Stimulated activated CD4-positive, alpha-beta T cell treated with anti-CD3 and anti-CD28 coated beads, Interleukin-4, amount 100 ng/mL, for 24 hours (primary cell): ENCODE data around the gene GAB2.

Experiments
- DNase-seq: peaks from one replicate; pipeline ENCODE4 v3.0.0-alpha.2; 2020

GAB2 gene

DNA sequence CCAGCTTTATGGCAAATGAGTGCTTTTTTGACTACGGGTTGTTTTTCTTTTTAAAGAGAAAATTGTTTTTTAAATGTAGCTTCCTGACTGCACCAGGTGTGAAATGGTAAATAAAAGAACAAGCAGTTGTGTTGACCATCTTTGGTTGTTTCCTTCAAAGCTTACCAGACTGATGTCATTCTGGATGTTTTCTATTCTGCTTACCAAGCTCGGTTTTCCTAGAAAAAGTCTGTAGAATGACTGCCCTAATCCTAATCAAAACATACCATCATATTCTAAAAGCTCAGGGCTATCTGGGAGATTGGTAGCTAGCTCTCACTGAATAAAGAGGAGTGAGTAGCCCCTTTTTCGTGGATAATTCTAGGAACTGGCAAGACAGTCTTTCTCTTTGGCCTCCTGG is 77.7 kb downstream of the GAB2 start:
- no peak for DNase-seq

DNA sequence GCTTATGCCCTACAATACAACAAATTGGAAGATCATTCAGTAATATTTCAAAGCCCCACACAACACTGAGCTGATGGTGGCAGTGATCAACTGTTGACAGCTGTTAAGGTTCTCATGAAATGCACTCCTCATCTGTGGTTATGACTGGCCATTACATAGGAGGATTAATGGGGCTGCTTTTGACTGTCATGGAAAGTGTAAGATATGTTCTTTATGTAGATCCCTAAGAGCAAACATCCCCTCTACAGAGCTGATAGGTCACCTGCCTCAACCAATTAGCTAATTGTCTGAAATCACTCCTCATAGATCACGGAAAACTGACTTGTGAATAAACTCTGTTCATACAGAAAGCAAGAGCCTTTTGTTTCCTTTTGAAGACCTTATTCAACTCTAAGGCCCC is 78.1 kb downstream of the GAB2 start:
- DNase-seq, result no peak

DNA sequence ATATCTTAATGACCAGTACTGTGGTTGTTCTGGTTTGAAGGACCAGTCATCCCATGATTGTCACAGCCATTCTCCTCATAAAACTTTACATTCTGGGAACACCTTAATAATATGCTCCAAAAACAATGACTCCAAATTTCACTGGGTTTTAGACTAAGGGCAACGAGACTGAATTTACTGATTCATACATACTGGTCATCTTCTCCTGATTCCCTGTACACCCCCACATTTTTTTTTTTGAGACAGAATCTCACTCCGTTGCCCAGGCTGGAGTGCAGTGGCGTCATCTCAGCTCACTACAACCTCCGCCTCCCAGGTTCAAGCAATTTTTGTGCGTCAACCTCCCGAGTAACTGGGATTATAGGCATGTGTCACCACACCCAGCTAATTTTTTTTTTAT is 78.9 kb downstream of the GAB2 start:
- no peak for DNase-seq

DNA sequence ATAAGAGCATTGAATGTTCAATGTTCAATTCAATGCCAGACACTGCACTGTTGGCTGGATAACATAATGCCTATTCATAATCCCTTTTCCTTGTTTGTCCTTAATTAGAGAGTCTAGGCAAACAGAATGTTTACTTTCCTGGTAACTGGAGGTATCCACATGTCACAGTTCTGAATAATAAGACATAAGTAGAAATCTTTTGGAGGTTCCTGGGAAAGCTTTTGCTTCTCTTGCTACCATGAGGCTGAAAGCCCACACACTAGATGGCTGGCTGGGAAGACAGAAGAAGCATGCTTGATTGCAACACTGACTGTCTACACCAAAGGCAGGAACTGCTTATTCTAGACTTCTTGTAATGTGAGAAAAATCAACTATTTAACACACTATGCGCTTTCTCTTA is 79.5 kb downstream of the GAB2 start:
- no peak for DNase-seq

DNA sequence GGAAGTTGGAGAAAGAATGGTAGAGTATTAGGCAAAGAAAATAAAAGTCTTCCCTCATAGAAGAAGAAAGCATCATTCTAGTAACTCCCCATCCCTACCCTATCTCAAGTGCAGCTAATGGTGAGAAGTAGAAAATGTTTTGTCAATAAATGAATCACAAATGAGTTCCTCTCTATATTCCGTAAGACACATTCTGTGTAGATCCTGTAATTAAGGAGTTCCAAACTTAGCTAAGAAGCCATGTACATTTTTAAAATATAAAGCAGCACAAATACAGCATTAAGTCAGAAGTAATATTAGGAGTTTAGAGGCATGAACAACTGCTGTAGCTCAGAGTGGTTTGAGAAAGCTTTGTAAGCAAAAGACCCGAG is 80.1 kb downstream of the GAB2 start:
- no peak for DNase-seq

DNA sequence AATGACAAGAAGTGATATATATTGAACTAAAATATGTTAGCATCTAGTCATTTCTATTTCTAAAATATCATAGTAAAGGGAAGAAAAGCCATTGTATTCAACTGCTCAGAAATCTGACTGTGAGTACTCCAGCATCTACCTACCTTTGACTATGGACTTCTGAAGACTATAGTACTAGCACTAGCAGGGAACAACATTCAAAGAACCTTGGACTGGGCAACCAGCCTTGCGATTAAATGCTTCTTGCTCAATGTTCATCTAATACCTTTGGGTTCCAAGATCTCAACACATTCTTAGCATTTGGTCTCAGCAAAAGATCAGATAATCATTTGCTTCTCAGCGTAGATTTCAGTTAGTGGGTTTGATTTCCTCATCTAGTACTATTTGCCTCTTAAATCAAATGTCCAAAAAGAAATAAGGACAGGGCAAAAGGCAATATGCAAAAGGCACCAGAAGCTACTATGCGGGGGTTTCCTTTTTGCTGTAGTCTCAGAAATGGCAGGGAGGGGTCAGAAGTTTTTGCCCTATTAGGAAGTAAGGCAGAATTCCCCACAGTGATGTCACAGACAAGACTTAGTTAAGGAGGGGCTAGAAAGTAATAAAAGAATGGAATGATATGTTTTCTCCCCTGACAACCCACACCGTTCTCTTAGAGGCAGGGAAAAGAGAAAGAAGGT is 80.6 kb downstream of the GAB2 start:
- DNase-seq, result no peak

DNA sequence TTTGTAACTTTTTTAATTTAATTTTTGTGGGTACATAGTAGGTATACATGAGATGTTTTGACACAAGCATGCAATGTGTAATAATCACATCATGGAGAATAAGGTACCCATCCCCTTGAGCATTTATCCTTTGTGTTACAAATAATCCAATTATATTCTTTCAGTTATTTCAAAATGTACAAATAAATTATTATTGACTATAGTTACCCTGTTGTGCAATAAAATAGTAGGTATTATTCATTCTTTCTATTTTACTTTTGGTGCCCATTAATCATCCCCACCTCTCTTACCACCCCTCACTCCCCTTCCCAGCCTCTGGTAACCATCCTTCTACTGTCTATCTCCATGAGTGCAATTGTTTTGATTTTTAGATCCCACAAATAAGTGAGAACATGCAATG is 83.5 kb downstream of the GAB2 start:
- no peak for DNase-seq

DNA sequence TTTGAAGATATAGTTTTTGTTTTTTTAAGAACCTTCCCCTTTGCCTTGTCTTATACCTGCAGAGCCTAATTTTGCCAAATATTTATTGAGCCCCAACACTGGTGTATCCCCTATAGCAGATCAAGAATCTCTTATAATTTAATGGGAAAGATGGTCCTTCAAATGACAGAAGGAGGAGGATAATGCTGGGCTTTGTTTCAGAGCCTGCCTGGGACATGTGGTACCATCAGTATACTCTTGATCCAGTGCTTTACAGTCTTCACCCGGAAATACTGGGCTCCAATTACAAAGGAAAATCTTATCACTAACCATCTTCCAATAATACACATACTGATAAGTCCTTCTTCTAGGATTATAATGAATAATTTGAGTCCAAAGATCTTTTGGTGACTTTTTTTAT is 84.7 kb downstream of the GAB2 start:
- DNase-seq, result no peak

DNA sequence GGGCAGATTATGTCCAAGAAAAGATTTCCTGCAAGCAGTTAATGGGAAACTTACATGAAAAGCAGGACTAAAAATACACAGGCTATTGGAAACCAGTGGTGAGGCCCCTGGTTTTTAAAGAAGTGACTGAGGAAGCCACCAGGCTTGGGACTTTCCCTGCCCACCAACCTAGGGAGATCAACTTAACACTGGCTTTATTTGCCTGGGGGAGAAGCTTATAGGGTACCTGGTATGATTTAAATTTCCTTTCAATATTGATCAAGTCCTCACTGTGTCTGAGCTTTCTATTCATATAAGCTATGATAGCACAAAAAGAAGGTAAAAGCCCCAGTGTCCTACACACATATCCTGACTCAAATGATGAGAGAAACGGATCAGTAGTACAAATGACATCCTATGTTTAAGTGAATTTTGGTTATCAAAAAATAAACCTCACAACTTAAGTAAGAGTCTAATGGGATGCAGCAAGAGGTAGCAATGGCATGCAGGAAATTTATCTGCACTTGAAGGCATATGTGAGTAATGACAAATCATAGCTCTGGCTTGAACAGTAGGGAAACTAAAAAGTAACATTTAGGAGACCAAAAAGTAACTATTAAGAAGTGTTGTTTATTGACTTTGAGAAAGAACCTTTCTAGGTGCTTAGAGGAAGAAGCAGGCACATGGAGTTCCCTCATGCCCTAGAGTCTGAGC is 85.3 kb downstream of the GAB2 start:
- DNase-seq, result no peak

DNA sequence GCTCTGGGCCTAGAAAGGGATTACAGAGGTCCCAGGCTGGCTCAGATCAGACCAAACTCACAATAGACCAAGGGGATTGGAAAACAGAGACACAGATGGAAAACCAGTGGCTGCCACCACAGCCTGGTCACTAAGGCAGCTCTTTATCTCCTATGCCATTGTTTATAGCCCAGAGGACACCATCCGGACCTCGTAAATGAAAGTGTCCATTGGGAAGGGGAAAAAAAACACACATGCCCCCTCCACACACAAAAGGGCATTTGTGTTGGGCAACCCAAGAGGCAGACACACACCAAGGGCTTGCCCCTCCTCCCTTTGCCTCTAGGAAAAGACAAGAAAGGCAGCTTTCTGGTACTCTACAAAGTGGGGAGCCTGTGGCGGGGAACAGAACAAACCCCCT is 85.9 kb downstream of the GAB2 start:
- DNase-seq, result no peak

DNA sequence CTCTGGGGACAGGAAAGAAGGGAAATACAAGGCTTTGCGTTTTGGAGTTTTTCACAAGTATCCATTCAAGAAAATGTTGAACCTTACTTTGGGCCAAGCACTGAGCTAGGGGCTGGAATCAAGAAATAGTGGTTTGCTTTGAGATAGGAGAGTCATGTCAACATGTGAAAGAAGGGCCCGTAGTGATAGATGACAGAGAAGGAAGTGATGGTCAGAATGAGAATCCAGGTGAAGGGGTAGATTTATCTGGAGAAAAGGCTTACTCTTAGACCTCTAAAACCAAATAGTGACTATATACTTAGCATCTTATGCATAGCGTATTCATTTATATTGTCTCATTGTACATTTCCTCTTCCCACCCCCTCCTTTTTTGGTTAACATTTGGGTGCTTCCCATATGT is 87.3 kb downstream of the GAB2 start:
- no peak for DNase-seq

DNA sequence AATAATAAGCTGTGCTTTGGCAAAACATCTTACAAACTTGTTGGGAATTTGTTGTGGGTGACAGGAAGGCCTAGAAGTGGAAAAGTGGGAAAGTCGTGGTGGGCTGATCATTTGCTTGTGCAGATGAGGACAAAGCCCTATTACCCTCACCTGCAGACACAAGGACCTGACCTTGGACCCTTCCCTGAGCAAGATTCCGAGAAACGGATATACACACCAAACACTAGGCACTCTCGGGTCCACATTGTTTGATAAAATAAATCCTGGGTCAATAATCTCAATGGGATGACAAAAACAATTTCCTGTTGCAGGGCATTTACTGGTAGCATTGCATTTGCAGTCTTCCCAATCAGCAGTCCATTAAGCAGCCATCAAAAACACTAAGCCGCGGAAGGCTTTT is 89.7 kb downstream of the GAB2 start:
- DNase-seq, result no peak

DNA sequence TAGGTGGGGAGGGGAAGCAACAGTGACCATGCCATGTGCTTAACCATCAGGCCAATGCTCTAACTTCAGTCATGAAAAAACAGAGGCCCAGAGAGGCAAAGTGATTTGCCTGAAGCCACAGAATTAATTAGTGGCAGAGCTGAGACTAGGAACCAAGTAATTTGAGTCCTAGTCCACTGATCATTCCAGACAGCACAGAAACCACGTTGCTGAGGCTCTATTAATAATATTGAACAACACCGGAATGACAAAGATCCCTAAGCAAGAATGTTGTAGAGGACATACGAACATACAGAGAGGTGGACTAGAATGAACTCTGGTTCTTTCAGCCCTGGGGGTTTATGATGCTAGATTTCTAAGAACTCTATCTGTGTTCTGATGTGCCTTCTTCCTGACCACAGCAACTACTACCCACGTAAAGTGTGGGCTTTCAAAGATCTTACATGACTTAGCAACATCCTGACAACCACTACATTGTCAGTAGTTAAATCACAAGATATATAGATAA is 92.3 kb downstream of the GAB2 start:
- no peak for DNase-seq

DNA sequence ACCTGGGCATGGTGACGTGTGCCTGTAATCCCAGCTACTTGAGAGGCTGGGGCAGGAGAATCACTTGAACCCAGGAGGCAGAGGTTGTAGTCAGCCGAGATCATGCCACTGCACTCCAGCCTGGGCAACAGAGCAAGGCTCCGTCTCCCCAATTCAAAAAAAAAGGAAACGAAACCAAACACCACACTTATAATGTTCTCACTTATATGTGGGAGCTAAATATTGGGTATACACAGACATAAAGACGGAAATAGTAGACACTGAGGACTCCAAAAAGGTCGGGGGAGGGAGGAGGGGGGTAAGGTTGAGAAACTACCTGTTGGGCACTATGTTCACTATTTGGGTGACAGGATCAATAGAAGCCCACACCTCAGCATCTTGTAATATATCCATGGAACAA is 94.3 kb downstream of the GAB2 start:
- DNase-seq, result no peak

DNA sequence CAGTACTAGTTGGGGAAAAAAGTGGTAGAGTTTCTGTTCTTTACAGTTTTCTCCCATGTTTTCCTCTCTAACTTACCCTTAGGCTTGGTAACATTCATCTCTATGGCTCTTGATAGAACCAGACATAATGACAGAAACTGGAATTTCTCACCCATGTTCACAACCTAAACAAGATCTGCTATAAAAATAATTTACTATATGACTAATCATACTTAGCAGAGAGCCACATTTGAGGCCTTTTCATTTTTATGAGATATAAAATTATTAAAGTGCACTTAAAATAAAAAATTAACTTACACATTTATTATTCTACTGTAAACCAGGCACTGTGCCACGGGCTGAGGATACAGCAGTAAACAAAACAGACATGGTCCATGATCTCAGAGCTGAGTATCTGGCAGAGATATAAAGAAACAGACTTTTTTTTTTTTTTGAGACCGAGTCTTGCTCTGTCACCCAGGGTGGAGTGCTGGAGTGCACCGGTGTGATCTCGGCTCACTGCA is 98.1 kb downstream of the GAB2 start:
- DNase-seq, result no peak

DNA sequence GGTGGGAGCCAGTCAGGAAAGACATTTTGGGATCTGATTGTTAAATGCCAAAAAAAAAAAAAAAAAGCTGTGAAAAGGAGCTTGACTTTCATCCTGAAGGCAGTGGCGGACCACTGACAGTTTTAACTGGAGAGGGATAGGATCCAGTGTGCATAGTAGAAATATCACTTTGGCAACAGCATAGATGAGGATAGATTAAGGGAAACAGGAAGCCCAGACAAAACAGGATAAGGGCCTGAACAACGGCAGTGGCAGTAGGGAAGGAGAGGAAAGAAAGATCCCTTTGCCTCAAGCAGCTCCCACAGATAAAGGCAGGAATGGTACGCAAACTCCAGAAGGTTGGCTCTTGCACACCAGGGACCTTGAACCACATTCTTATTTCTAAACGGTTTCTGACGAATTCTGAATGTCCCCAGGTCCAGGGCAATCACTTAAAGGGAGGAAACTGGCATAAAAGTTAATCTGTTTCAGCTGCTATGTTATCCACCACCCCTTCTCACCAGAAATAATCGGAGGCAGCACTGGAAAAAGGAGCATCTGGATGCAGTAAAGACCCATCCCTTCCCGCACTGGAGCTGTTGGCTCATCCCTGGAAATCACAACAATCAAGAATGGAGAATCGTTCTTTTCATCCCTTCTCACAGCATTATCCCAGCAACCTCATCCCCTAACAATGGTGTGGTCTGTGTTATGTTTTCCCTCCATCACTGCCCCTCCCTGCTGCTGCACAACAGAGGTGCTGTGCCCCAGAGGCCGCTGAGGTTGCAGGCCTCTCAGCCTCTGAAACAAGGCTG is 99.1 kb downstream of the GAB2 start:
- DNase-seq, result no peak

DNA sequence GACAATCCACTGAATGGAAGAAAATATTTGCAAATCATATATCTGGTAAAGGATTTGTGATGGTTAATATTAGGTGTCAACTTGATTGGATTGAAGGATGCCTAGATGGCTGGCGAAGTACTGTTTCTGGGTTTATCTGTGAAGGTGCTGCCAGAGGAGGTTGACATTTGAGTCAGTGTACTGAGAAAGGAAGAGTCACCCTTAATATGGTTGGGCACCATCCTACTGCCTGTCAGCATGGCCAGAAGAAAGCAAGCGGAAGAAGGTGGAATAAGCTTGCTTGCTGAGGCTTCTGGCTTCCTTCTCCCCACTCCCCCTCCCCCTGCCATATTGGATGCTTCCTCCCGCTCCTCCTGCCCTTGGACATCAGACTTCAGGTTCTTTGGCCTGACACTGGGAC is 101.9 kb downstream of the GAB2 start:
- no peak for DNase-seq

DNA sequence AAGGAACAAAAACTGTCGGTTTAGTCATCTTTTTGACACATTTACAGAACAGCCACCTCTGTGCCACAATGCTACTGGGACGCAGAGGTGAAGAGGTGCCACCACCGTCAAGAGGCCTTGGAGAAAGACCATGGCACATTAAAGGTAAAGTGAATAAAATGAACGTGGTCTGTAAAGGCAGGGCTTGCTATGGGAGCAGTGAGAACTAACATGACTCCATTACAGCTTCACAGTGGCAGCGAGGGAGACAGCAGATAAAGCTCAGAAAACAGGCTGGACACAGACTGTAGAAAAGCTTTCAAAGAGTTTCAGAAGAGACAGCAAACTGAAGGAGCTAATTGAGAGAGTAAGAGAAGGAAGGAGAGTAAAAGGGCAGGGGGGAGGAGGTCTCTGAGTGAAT is 102.9 kb downstream of the GAB2 start:
- DNase-seq, result no peak

DNA sequence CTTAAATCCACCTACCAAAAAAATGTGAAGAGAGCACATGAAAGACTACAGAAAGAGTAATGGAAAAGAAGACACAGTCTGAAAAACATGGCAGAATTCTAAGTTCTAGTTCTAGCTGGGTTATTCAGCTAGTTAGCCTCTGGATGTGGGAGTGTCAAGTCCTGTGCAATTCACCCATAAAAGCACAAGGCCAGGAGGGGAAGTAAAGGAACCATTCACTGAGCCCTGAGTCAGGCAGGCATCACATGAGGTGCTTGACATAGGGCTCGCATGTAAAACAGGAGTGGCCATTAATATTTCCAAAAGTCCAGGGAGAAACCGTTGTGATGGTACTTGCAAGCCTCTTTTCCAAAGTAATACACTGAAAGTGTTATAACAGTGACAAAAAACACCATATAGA is 103.7 kb downstream of the GAB2 start:
- DNase-seq, result no peak

DNA sequence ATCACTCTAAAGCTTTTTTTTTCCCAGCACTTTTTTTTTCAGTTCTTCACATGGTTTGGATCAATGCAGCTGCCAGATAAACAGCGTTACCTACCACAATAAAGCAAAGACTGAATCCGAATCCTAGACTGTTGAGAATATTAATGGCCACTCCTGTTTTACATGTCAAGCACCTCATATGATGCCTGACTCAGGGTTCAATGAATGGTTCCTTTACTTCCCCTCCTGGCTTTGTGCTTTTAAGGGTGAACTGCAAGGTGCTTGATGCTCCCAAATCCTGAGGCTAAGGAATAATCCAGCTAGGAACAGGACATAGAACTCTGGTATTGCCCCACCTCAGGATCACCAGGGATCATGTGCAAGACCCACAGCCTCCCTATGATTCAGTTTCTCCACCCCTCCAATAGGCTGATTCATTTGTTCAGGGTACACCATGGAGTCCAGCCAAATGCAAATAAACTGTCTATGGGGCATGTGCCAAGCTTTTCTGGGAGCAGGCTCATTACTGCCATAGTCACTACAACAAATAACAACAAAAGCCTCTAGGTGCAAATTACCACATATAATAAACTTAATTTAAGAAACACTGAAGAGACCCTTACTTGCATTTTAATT is 104.3 kb downstream of the GAB2 start:
- DNase-seq, result no peak

DNA sequence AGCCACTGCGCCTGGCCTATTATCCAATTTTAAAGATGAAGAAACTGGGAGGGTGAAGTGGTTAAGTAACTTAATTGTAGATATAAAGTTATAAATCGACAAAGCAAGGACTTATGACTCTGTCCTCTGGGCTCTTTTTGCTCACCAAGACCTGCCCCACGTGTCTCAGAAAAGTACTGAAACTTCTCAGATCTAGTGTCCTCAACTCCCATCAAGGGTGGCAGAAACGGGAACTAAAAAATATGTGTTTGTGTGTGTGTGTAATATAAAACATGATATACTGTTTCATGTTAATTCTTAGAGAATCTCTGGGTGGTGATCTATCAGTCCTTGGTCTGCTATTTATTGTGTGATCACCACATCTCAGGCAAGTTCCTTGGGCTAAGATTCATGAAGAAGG is 104.9 kb downstream of the GAB2 start:
- no peak for DNase-seq

DNA sequence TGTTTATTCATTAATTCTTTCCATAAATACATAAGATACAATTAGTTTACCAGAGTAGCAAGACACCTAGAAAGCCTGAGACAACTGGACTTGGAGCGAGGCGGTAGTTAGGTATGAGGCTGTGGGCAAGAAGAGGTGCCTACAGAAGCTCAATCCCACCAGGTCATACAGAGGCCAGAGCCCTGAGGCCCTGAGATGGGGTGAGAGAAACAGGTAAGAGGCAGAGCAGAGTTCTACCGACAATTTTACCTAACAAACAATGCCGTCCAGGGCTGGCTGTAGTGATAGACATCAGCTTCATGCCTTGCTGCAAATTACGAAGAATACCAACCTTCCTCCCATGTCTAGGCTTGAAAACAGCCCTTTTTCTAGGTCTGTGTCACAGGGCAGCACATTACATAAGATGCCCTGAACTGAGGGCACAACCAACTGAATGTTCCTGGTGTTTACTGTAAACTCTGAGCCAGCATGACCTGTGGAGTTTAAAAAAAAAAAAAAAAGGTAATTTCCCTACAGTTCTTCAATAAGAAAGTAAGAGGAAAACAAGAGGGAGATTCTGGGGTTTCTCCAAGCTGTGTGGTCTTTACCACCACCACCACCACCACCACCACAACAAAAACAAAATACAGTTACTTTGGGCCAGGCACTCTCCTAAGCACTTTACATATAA is 105.8 kb downstream of the GAB2 start:
- DNase-seq, result no peak

DNA sequence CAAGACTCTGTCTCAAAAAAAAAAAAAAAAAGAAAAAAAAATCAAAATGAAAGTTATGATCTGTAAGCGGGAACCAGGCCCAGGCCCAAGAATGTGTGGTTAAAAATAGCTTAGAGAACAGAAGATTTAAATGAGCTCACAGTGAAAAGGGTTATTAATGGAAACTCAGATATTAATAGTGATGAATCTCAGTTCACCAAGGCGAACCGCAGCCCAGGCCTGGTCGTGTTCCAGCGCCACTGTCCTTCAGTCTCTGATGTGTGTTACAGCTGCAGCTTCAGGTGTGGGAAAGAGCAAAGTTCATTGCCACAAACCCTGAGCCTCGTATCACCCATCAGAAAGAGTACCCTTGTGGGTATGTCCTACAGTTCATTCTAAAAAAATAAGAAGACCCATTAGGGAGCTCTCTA is 107.1 kb downstream of the GAB2 start:
- DNase-seq, result no peak
